ENCODE measurements around the gene KAT2A. TPM values are rescaled to one million over a fixed set of nuclear protein-coding genes. Genes with fewer than 3 reads are reported as not detected.

The KAT2A gene
- total RNA-seq, 2 donors from 2014 or later = 26.4 to 31.3 TPM

- Histone ChIP-seq H3K9me3 (no peaks in the 10 kb centered on the region), H3K4me3 (no peak overlapping the region), H3K4me1 (ENCODE audit: control insufficient read depth in 1 of 2, low read depth in 2 of 2) (peaks cover 20 to 34% of the 10 kb centered on the region in 2 donors), H3K27ac (peak overlapping the region in 1 of 2 donors; percentile 37), H3K27me3 (replicated peaks; ENCODE audit: insufficient read depth) (no peaks in the 10 kb centered on the region), H3K36me3 (peaks cover 38% of the 10 kb centered on the region)
- TF ChIP-seq, protein P1, sequence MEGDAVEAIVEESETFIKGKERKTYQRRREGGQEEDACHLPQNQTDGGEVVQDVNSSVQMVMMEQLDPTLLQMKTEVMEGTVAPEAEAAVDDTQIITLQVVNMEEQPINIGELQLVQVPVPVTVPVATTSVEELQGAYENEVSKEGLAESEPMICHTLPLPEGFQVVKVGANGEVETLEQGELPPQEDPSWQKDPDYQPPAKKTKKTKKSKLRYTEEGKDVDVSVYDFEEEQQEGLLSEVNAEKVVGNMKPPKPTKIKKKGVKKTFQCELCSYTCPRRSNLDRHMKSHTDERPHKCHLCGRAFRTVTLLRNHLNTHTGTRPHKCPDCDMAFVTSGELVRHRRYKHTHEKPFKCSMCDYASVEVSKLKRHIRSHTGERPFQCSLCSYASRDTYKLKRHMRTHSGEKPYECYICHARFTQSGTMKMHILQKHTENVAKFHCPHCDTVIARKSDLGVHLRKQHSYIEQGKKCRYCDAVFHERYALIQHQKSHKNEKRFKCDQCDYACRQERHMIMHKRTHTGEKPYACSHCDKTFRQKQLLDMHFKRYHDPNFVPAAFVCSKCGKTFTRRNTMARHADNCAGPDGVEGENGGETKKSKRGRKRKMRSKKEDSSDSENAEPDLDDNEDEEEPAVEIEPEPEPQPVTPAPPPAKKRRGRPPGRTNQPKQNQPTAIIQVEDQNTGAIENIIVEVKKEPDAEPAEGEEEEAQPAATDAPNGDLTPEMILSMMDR (IDR thresholded peaks at IDR 0.05) = no peak
- ATAC-seq (ENCODE audit: insufficient number of reproducible peaks, low FRiP score, low read depth) (no peak), DNase-seq (ENCODE audit: low spot score) (no peak)
Measured at GRCh38 chr17:42129109-42129837, 8.1 kb upstream of the KAT2A start.

DNA sequence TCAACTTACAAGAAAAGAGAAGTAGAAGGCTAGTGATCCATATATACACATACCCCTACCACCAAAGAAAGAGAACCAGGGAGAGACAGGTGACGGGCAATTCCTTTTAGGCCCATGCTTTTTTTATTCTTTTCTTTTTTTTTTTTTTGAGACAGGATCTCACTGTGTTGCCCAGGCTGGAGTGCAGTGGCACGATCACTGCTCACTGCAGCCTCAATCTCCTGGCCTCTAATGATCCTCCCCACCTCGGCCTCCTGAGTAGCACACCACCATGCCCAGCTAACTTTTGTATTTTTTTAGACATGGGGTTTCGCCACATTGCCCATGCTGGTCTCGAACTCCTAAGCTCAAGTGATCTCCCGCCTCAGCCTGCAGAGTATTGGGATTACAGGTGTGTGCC is 6.2 kb upstream of the KAT2A start:
- peaks cover 38% of the 10 kb centered on the region for H3K36me3 ChIP-seq
- no peak for ATAC-seq (ENCODE audit: insufficient number of reproducible peaks, low FRiP score, low read depth)
- H3K4me3 ChIP-seq = no peak overlapping the region

GRCh38 chr17:42126836-42127235 is 5.7 kb upstream of the KAT2A start:
- Histone ChIP-seq H3K4me1 (ENCODE audit: control insufficient read depth in 1 of 2, low read depth in 2 of 2) (peaks cover 8 to 13% of the 10 kb centered on the region in 2 donors), H3K27me3 (replicated peaks; ENCODE audit: insufficient read depth) (no peaks in the 10 kb centered on the region), H3K27ac (no peak overlapping the region), H3K9me3 (no peaks in the 10 kb centered on the region), H3K4me3 (no peak overlapping the region), H3K36me3 (peaks cover 38% of the 10 kb centered on the region)
- ATAC-seq (ENCODE audit: insufficient number of reproducible peaks, low FRiP score, low read depth) = no peak
- TF ChIP-seq, protein P1 (IDR thresholded peaks at IDR 0.05) = no peak
- no peak for DNase-seq (ENCODE audit: low spot score)

More for the DNA sequence above, 6.2 kb upstream of the KAT2A start:
- Histone ChIP-seq H3K4me1 (ENCODE audit: control insufficient read depth in 1 of 2, low read depth in 2 of 2) (peaks cover 9 to 18% of the 10 kb centered on the region in 2 donors), H3K27ac (no peak overlapping the region), H3K9me3 (no peaks in the 10 kb centered on the region), H3K27me3 (replicated peaks; ENCODE audit: insufficient read depth) (no peaks in the 10 kb centered on the region)
- no peak for DNase-seq (ENCODE audit: low spot score)
- TF ChIP-seq, protein P1 (IDR thresholded peaks at IDR 0.05) = no peak

GRCh38 chr17:42125565-42125964 is 4.4 kb upstream of the KAT2A start:
- Histone ChIP-seq H3K4me3 (no peak overlapping the region), H3K9me3 (no peaks in the 10 kb centered on the region), H3K4me1 (ENCODE audit: control insufficient read depth in 1 of 2, low read depth in 2 of 2) (peaks cover 7% of the 10 kb centered on the region in 2 donors), H3K27ac (no peak overlapping the region), H3K36me3 (peaks cover 38% of the 10 kb centered on the region), H3K27me3 (replicated peaks; ENCODE audit: insufficient read depth) (no peaks in the 10 kb centered on the region)
- TF ChIP-seq, protein P1 (IDR thresholded peaks at IDR 0.05) = no peak
- DNase-seq (ENCODE audit: low spot score) (no peak), ATAC-seq (ENCODE audit: insufficient number of reproducible peaks, low FRiP score, low read depth) (no peak)

GRCh38 chr17:42124256-42124655 is 3.1 kb upstream of the KAT2A start:
- H3K9me3 ChIP-seq = no peaks in the 10 kb centered on the region
- peaks cover 7 to 10% of the 10 kb centered on the region in 2 donors for H3K4me1 ChIP-seq (ENCODE audit: control insufficient read depth in 1 of 2, low read depth in 2 of 2)
- H3K27ac ChIP-seq = no peak overlapping the region
- ATAC-seq (ENCODE audit: insufficient number of reproducible peaks, low FRiP score, low read depth) (no peak), DNase-seq (ENCODE audit: low spot score) (no peak)
- H3K4me3 ChIP-seq = no peak overlapping the region
- no peaks in the 10 kb centered on the region for H3K27me3 ChIP-seq (replicated peaks; ENCODE audit: insufficient read depth)
- H3K36me3 ChIP-seq = peaks cover 27% of the 10 kb centered on the region
- TF ChIP-seq, protein P1 (IDR thresholded peaks at IDR 0.05) = no peak
